SU-DHL-6 (cell line): Measurements from ENCODE around the gene CCDC54.

Experiments used
- EZH2phosphoT487 ChIP-seq: fragments of 200-600 bp; sonication (generic), shearing (Covaris generic); conservative IDR thresholded peaks from 2 replicates; pipeline ENCODE4 v1.6.1; 2018; ENCODE audit warnings: mild to moderate bottlenecking, antibody characterized with exemption, low read length, moderate library complexity, mixed read lengths
- TF ChIP-seq, protein P1 (sequence below): fragments of 200-600 bp; sonication (generic); IDR thresholded peaks from one replicate; pipeline ENCODE4 v1.5.1; 2017; ENCODE audit warnings: antibody characterized with exemption, mild to moderate bottlenecking, low read length, moderate library complexity; ENCODE audit not compliant: insufficient read depth, poor library complexity, severe bottlenecking

- TF ChIP-seq, protein P1, sequence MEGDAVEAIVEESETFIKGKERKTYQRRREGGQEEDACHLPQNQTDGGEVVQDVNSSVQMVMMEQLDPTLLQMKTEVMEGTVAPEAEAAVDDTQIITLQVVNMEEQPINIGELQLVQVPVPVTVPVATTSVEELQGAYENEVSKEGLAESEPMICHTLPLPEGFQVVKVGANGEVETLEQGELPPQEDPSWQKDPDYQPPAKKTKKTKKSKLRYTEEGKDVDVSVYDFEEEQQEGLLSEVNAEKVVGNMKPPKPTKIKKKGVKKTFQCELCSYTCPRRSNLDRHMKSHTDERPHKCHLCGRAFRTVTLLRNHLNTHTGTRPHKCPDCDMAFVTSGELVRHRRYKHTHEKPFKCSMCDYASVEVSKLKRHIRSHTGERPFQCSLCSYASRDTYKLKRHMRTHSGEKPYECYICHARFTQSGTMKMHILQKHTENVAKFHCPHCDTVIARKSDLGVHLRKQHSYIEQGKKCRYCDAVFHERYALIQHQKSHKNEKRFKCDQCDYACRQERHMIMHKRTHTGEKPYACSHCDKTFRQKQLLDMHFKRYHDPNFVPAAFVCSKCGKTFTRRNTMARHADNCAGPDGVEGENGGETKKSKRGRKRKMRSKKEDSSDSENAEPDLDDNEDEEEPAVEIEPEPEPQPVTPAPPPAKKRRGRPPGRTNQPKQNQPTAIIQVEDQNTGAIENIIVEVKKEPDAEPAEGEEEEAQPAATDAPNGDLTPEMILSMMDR, result no peak
- TF ChIP-seq EZH2phosphoT487, result no peak
Measured at GRCh38 chr3:107394502-107394901, 17.3 kb downstream of the CCDC54 start.
